Adrenal gland (tissue), 12 donors: ENCODE data around the gene LMLN. TPM values are rescaled to one million over a fixed set of nuclear protein-coding genes. Genes with fewer than 3 reads are reported as not detected.

ENCODE experiments used
- DNase-seq, 7 donors: peaks; one replicate each; pipeline ENCODE4 v3.0.0-alpha.2; 2019 to 2020
- H3K27ac ChIP-seq, 5 donors: fragments of 200-600 bp; sonication (generic) in 4 of 5; 1 replicate in 3 of 5; 2 replicates in 2 of 5; pipeline versions ENCODE4 v1.5.1 to v1.8.0; 2016 to 2020; ENCODE audit warnings: mild to moderate bottlenecking in 1 of 5
- H3K27me3 ChIP-seq: fragments of 200-600 bp; 2 replicates; pipeline ENCODE4 v1.8.0; 2021
- H3K36me3 ChIP-seq, 2 donors: fragments of 200-600 bp; replicated peaks in 1 of 2; 1 replicate in 1 of 2; 2 replicates in 1 of 2; pipeline versions ENCODE4 v1.5.1 to v1.8.0; 2018 to 2022
- H3K4me1 ChIP-seq, 2 donors: fragments of 200-600 bp; replicated peaks in 1 of 2; 1 replicate in 1 of 2; 2 replicates in 1 of 2; pipeline versions ENCODE4 v1.5.1 to v1.8.0; 2018 to 2021
- H3K4me3 ChIP-seq, 4 donors: fragments of 200-600 bp; sonication (generic) in 3 of 4; one replicate each; pipeline ENCODE4 v1.5.1; 2016 to 2018
- H3K9me3 ChIP-seq, 3 donors: fragments of 200-600 bp; sonication (generic) in 1 of 3; replicated peaks in 1 of 3; 1 replicate in 2 of 3; 2 replicates in 1 of 3; pipeline versions ENCODE4 v1.5.1 to v1.8.0; 2016 to 2021
- CTCF ChIP-seq, 6 experiments: fragments of 450-650 bp in 4 of 6; fragments of 200-600 bp in 2 of 6; sonication (generic) in 1 of 6; IDR thresholded peaks; 1 replicate in 5 of 6; 2 replicates in 1 of 6; pipeline versions ENCODE4 v1.5.1 to v1.8.0; 2016 to 2021; ENCODE audit warnings: antibody characterized with exemption in 6 of 6, mild to moderate bottlenecking in 2 of 6, moderate library complexity in 1 of 6
- POLR2A ChIP-seq, 2 donors: fragments of 450-650 bp; IDR thresholded peaks; one replicate each; pipeline ENCODE4 v1.6.1; 2017; ENCODE audit warnings: antibody characterized with exemption in 2 of 2, mild to moderate bottlenecking in 2 of 2, moderate library complexity in 1 of 2
- WGBS, 4 donors: extraction: QIAGEN DNeasy Blood & Tissue Kit in 2 of 4; methylation state at CpG; one replicate each; pipeline versions ENCODE4 v1.1.5 to v1.1.7; 2013 to 2017; 5-methylcytosine and 5-hydroxymethylcytosine counted together
- intact Hi-C, 2 donors: fragments of 100-400 bp; cut with DNase I; formaldehyde crosslinking; loops; one replicate each; pipeline versions ENCODE4 v1.14.1 to v1.15.0; 2022 to 2023
- polyA plus RNA-seq, 3 donors: library from polyadenylated mRNA; stranded (reverse); fragments of 200-250 nt in 2 of 3; fragments of 350-450 nt in 1 of 3; fragmentation: Illumina TruSeq in 1 of 3; extraction: RNeasy Lipid Tissue Mini Kit (QIAGEN cat#74804) in 1 of 3; gene quantifications; one replicate each; pipeline ENCODE4 v1.2.3, GENCODE V29; 2013 to 2014
- total RNA-seq, 9 donors: library from RNA; depleted of rRNA in 4 of 9; stranded (reverse); fragments of >200 nt in 4 of 9; fragments of 120-200 nt in 1 of 9; fragmentation: NEBNext Ultra II Directional in 1 of 9; extraction: Animal tissue kit (Norgen Biotek cat#: 25700) in 1 of 9; gene quantifications; one replicate each; pipeline versions ENCODE4 v1.1.0 to v1.2.4, GENCODE V29; 2013 to 2023
- donor health status: healthy with polysubstance abuse.
- donor health status: Bipolar disorder and iron deficiency.
- donor health status: DM: yes; HTN: yes; CAD: no.
- donor health status: DM: no; HTN: no; CAD: no.
- donor health status: DM: no; HTN: no; CAD: no.
- donor health status: DM: yes; HTN: yes; CAD: no.

The LMLN gene
- total and polyA plus RNA-seq, 12 donors: 3.0 to 11.2 (median 6.4) TPM

- TF ChIP-seq CTCF (IDR thresholded peaks at IDR 0.05) (no peak), POLR2A (IDR thresholded peaks at IDR 0.05) (no peak)
- Histone ChIP-seq H3K36me3 (no peaks in the 10 kb centered on the region), H3K27ac (no peak overlapping the region), H3K9me3 (no peaks in the 10 kb centered on the region), H3K27me3 (no peaks in the 10 kb centered on the region), H3K4me3 (no peak overlapping the region), H3K4me1 (no peaks in the 10 kb centered on the region)
- WGBS, 4 donors: 89 to 91% (median 90%) methylated on average over 8 of the region's 8 CpGs
- intact Hi-C loops: no loop called here
- no peak for DNase-seq
Observed at GRCh38 chr3:198025644-198026043, 65.6 kb downstream of the LMLN start.

GRCh38 chr3:198026620-198027019 is 66.6 kb downstream of the LMLN start:
- no peaks in the 10 kb centered on the region for H3K27me3 ChIP-seq
- intact Hi-C loops: no loop called here
- no peak overlapping the region for H3K4me3 ChIP-seq
- 91 to 96% (median 94%) methylated on average over 5 of the region's 5 CpGs for WGBS, 4 donors
- no peaks in the 10 kb centered on the region for H3K9me3 ChIP-seq
- no peaks in the 10 kb centered on the region for H3K36me3 ChIP-seq
- no peak for DNase-seq
- TF ChIP-seq POLR2A (IDR thresholded peaks at IDR 0.05) (no peak), CTCF (IDR thresholded peaks at IDR 0.05) (no peak)
- no peaks in the 10 kb centered on the region for H3K4me1 ChIP-seq
- no peak overlapping the region for H3K27ac ChIP-seq

GRCh38 chr3:198027045-198027798 is 67.2 kb downstream of the LMLN start:
- intact Hi-C loops: no loop called here
- no peak for TF ChIP-seq CTCF (IDR thresholded peaks at IDR 0.05)
- WGBS, 4 donors: 90 to 93% (median 91%) methylated on average over 17 of the region's 17 CpGs
- H3K4me1 ChIP-seq: no peaks in the 10 kb centered on the region
- no peaks in the 10 kb centered on the region for H3K36me3 ChIP-seq
- no peak overlapping the region for H3K27ac ChIP-seq
- H3K4me3 ChIP-seq: no peak overlapping the region
- H3K27me3 ChIP-seq: no peaks in the 10 kb centered on the region
- no peaks in the 10 kb centered on the region for H3K9me3 ChIP-seq
- no peak for DNase-seq

- intact Hi-C loops: no loop called here
- TF ChIP-seq CTCF (IDR thresholded peaks at IDR 0.05) (no peak), POLR2A (IDR thresholded peaks at IDR 0.05) (no peak)
- no peak for DNase-seq
- Histone ChIP-seq H3K27me3 (no peaks in the 10 kb centered on the region), H3K36me3 (no peaks in the 10 kb centered on the region), H3K4me1 (no peaks in the 10 kb centered on the region), H3K9me3 (no peaks in the 10 kb centered on the region), H3K4me3 (no peak overlapping the region), H3K27ac (no peak overlapping the region)
- 95 to 97% (median 97%) methylated on average over 13 of the region's 13 CpGs for WGBS, 4 donors
Observed at GRCh38 chr3:198027799-198028390, 67.9 kb downstream of the LMLN start.
